ENCODE data around the gene SPAG5. TPM values are rescaled to one million over a fixed set of nuclear protein-coding genes. Genes with fewer than 3 reads are reported as not detected.

Gene SPAG5
- 19.0 and 26.4 TPM in 2 replicates for total RNA-seq

GRCh38 chr17:28598799-28599310 is at the start of gene SPAG5:
Gene SPAG5, minus strand, starts transcription at chr17:28599025. Its CDS starts 79 bp downstream, at chr17:28598946.

GRCh38 chr17:28644787-28645575 is 46.2 kb upstream of the SPAG5 start, which contains the start of gene BLTP2:
Gene BLTP2, minus strand, starts transcription at chr17:28645158. Its CDS starts 102 bp downstream, at chr17:28645056.

GRCh38 chr17:28613931-28614381 is 15.1 kb upstream of the SPAG5 start, which contains the start of gene RSKR:
Gene RSKR, minus strand, starts transcription at chr17:28614185. Its CDS starts 24 bp downstream, at chr17:28614161.

GRCh38 chr17:28576758-28577465 is 21.9 kb downstream of the SPAG5 start, which contains the start of gene ALDOC:
Gene ALDOC, minus strand, starts transcription at chr17:28576895. Its CDS starts 1,363 bp downstream, at chr17:28575532.

GRCh38 chr17:28571361-28572122 is 27.3 kb downstream of the SPAG5 start, which contains the start of gene PIGS:
Gene PIGS, minus strand, starts transcription at chr17:28571524. Its CDS starts 28 bp downstream, at chr17:28571496.

GRCh38 chr17:28552176-28552999 is 46.4 kb downstream of the SPAG5 start, which contains the start of gene UNC119:
Gene UNC119, minus strand, starts transcription at chr17:28552624. Its CDS starts 67 bp downstream, at chr17:28552557.

Other genes starting within 250 kb of the SPAG5 start
- 79.9 and 105 TPM in 2 replicates for gene POLDIP2, start 241.5 kb downstream of the SPAG5 start, total RNA-seq
- not detected in 2 replicates for gene SEBOX, start 233.8 kb downstream of the SPAG5 start, total RNA-seq
- 0.16 and 1.4 TPM in 2 replicates for gene VTN, start 228.7 kb downstream of the SPAG5 start, total RNA-seq
- gene SARM1, start 227.3 kb downstream of the SPAG5 start, total RNA-seq, result 7.8 and 10.0 TPM in 2 replicates
- 2.3 and 4.9 TPM in 2 replicates for gene SLC46A1, start 192.8 kb downstream of the SPAG5 start, total RNA-seq
- gene SLC13A2, start 125.4 kb downstream of the SPAG5 start, total RNA-seq, result not detected in 2 replicates
- gene FOXN1, start 92.7 kb downstream of the SPAG5 start, total RNA-seq, result not detected in 2 replicates
- 24.0 and 48.5 TPM in 2 replicates for gene UNC119, start 46.4 kb downstream of the SPAG5 start, total RNA-seq
- 68.5 and 114 TPM in 2 replicates for gene PIGS, start 27.5 kb downstream of the SPAG5 start, total RNA-seq
- gene ALDOC, start 22.1 kb downstream of the SPAG5 start, total RNA-seq, result 130 and 212 TPM in 2 replicates
- gene RSKR, start 15.2 kb upstream of the SPAG5 start, total RNA-seq, result 0.91 and 3.7 TPM in 2 replicates
- 79.1 and 90.8 TPM in 2 replicates for gene BLTP2, start 46.1 kb upstream of the SPAG5 start, total RNA-seq
- gene SDF2, start 62.9 kb upstream of the SPAG5 start, total RNA-seq, result 59.8 and 68.8 TPM in 2 replicates
- 30.6 and 50.3 TPM in 2 replicates for gene SUPT6H, start 63.2 kb upstream of the SPAG5 start, total RNA-seq
- 0.39 and 3.8 TPM in 2 replicates for gene PROCA1, start 112.9 kb upstream of the SPAG5 start, total RNA-seq
- gene RAB34, start 118.8 kb upstream of the SPAG5 start, total RNA-seq, result 348 and 466 TPM in 2 replicates
- 866 and 1,222 TPM in 2 replicates for gene RPL23A, start 121.0 kb upstream of the SPAG5 start, total RNA-seq
- 0.96 and 18.4 TPM in 2 replicates for gene TLCD1, start 127.2 kb upstream of the SPAG5 start, total RNA-seq
- 1.6 and 2.4 TPM in 2 replicates for gene NEK8, start 129.8 kb upstream of the SPAG5 start, total RNA-seq
- gene TRAF4, start 145.0 kb upstream of the SPAG5 start, total RNA-seq, result 23.6 and 39.0 TPM in 2 replicates
- 8.9 and 12.0 TPM in 2 replicates for gene FAM222B, start 243.8 kb upstream of the SPAG5 start, total RNA-seq